Effector CD4-positive, alpha-beta T cell (primary cell): ENCODE results near the gene CCDC170.

Experiments used
- DNase-seq: peaks from one replicate; pipeline ENCODE4 v3.0.0-alpha.2; 2020

The CCDC170 gene

DNA sequence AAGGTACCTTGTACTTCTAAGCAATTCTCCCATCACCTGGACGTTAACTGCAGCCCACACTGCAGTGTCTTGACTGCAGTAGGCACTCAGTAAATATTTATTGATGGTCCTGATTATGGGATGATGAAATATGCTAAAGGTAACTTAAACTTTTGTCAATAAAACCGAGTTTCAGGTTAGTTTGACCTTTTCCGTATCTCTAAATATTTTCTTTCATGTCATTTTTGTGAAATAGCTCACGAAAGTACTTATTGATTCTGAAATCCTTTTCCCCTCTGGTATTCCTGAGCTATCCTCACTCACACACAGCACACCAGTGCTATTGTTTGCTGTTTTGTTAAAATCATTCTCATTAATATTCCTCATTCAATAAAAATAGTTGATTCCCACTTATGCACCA is 164.3 kb downstream of the CCDC170 start:
- DNase-seq, result no peak

DNA sequence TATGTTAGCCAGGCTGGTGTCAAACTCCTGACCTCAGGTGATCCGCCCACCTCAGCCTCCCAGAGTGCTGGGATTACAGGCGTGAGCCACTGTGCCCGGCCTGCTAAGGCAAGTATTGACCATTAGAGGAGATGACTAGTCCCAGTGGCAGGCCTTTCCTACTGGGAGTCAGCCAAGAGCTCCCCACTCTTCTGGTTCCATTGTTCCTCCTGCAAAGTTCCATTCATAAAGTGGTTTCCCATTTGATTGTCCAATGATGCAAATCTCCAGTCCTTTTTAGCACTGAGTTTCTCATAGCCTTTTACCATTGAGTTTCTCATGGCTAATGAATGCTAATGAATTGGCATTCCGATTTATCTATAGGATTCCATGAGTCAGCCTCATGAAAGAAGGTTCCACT is 165.4 kb downstream of the CCDC170 start:
- DNase-seq, result no peak

- no peak for DNase-seq
Measured at GRCh38 chr6:151661509-151661908, 167.7 kb downstream of the CCDC170 start.

DNA sequence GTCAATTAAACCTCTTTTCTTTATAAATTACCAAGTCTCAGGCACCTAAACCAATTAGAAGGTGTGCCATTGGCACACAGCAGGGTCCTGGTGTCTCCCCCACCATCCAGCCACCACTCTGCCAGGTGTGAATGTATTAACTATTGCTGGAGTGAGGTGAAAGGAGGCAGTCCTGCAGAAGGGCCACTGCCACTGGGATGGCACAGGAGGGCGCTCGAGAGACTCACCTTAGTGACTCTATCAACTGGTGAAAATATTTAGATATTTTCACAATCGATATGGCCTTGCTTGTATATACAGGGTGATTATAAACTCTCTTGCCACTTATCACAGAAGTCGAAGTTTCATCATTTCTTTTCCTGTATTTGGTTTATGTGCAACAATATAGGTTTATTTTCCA is 168.1 kb downstream of the CCDC170 start:
- no peak for DNase-seq

DNA sequence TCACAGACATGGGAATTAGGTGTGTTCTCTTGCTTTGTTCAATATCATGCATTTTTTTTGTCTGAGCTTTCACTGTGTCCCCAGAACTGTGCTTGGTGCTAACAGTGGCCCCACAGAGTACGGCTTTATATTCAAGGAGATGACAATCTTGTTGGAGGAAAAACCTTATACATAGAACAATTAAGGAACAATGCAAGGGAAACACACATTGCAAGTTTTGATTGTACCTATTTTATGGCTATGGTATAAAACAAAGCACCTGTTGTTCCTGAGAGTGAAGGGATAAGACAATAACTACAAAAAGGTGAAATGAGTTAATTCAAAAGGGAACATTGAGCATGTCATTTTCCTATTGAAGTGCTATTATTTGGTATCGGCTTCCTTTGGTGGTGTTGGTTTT is 169.7 kb downstream of the CCDC170 start:
- no peak for DNase-seq

- no peak for DNase-seq
Measured at GRCh38 chr6:151664390-151664789, 170.6 kb downstream of the CCDC170 start.

DNA sequence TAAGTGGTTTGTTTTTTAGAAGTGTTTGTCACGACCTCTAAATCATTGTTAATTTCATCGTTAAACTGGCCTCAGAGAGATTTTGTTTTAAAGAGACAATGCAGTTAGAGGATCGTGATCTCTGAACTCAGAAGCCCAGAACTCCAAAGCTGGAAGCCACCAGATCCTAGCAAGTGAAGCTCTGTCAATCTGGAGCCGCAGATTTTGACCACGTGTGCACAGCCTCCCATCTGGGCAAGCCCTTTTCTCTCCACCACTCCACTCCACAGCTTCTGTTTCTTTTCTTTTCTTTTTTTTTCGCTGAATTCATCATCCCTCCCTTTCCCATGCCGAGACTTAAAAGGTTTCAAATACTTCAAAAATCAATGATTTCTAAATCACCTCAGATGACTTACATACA is 171.5 kb downstream of the CCDC170 start:
- DNase-seq, result no peak

DNA sequence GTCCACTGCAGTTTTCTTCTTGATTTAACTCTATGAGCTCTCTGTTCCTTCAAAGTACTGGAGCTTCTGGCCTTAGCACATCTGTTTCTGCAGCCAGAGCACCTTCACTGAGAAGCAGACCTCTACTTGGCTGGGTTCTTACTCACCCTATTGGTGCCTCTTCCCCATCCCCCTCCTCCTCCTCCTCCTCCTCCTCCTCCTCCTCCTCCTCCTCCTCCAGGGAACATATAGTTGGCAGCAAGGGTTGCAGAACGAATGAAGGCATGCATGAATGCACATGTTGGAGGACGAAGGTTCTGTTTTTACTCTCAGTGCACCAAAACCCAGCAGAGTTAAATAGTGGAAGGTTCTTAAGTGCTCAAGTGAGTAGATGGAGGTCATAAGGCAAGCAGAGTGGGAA is 172.7 kb downstream of the CCDC170 start:
- DNase-seq, result no peak

DNA sequence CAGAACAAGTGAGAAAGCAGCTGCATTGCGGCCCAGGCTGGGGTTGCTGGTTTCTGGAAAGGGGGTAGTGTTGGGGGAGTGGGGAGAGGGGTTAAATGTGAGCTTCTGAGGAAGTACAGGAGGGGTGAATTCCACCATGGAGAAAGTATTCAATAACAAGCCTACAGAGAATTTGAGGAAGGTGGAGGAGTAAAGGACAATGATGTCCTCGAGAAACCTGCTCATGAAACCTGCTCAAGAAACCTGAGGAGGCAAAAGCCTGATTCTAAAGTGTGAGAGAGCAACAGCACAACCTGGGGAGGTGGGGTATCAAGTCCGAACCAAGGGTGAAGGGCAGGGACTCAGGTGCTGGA is 175.4 kb downstream of the CCDC170 start:
- DNase-seq, result no peak

DNA sequence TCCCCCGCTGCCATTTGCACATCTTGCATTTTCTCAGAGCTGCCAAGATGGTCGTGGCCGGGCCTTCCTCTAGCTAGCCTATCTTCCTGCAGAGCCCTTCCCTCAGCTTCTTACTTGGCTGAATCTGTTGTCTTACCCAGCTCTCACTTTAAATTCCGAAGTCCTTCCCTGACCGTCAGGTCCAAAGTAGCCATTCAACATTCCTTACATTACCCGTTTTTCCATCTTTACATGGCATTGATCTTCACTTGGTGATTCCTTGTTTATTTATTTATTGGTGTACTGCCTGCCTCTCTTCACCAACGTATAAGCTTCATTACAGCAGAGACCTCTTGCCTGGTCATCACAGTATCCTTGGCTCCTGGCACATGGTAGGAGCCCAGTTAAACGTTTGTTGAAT is 176.3 kb downstream of the CCDC170 start:
- DNase-seq, result no peak
